Endometrial microvascular endothelial cells (primary cell): ENCODE results near the gene TRIM29. TPM values are rescaled to one million over a fixed set of nuclear protein-coding genes. Genes with fewer than 3 reads are reported as not detected.
"Not testable (repeated sequence)": the region's sequence is repeated elsewhere in the genome, so short reads cannot be mapped to it uniquely, and the experiment has no call there.

ENCODE experiments used
- in situ Hi-C: cut with HindIII; loops from 2 replicates; pipeline ENCODE4 v1.10.0; 2017; ENCODE audit warnings: low sequenced_read_pairs, low pct_unique_long_range_greater_than_20kb; ENCODE audit errors: inconsistent ontology term
- total RNA-seq: library from RNA; depleted of rRNA; stranded (reverse); fragments of >200 nt; gene quantifications from one replicate; pipeline ENCODE4 v1.2.3, GENCODE V29; 2015; ENCODE audit errors: inconsistent ontology term

The TRIM29 gene
- total RNA-seq, 1 donor from 2014 or later: not detected

DNA sequence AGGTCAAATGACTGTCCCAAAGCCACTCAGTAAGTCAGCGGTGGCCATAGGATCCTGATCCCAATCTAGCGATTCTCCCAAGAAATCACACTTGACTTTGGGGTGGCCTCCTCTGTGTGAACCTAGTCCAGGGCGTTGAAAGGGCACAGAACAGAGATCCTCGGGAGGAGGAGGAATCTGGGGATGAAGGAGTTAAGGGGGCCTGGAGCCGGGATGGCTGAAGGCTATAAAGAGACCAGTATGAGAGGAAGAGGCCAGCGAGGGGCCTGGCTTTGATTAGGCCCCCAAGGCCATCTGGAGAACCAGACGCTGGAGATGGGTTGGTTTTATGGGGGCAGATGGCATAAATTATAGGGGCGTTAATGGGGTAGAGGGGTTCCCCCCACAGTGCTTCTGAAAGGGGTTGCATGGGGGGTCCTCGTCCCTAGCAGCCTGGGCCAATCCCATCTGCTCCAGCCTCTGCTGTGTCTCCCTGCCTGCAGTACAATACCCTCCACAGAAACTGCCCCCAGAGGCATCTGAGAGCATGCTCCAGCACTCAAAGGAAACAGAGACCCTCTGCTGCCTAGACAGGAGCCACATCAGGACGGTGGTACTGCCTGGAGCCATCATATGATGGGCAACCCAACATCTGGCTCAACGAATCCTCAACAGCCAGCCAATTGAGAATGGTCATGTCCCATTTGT lies 35.2 kb upstream of the TRIM29 start:
- in situ Hi-C loops: no loop called here

DNA sequence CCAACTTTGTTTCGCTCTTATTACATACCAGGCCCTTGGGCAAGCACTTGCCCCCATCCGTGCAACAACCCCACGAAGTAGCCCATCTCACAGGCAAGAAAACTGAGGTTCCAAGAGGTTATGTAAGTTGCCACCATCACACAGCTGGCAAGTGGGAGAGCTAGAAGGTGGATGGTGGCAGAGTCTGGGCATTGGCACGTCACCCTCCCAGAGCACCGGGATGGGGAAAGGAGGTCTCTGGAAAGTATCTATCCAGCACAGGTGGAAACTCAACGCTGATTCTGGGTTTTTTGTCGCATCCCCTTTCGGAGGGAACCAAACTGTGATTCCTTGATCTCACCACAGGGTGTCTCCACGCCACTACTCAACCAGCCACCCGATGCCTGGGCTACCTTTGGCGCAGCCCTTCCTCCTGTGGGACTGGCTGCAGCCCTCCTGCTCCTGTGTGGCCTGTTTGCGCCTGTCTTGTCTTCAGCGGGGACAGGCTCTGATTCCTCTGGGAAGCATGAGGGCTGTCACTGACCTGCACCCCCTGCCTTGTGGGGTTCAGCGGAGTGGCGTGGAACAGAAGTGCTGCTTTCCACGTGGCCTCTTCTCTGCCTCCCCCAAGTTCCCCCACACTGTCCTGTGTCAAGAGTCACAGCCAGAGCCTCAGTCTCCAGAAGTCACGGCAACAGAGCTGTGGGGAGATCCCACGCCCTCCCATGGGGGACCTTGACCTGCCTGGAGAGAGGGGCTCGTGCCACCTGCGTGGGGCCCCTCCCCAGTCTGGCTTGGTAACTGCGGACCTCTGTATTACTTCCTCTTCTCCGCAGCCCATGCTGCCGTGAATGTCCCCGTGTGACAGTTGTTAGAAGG lies 34.4 kb upstream of the TRIM29 start:
- in situ Hi-C loops: no loop called here

DNA sequence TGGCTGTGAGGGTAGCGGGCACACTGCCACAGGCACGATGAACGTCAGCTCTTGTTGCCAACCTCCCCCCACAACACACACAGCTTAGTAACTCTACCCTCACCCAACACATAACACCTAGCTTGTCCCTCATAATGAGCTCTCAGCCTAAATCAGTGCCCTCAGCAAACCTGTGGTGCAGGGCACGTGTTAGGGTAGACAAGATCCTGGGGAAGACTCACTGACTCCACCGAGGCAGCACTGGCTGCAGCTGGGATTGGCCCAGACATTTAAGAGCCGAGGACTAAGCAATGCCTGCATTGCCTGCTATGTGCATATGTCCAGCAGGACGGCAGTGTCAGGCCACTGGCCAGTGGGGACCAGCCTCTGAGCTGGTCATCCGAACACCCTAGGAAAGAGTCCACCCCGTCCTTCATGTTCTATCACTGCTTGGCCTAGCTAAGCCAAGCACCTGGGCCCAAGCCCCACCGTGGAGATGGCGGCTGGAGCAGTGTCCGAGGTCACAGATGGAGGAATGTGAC lies 32.9 kb upstream of the TRIM29 start:
- in situ Hi-C loops: no loop called here

DNA sequence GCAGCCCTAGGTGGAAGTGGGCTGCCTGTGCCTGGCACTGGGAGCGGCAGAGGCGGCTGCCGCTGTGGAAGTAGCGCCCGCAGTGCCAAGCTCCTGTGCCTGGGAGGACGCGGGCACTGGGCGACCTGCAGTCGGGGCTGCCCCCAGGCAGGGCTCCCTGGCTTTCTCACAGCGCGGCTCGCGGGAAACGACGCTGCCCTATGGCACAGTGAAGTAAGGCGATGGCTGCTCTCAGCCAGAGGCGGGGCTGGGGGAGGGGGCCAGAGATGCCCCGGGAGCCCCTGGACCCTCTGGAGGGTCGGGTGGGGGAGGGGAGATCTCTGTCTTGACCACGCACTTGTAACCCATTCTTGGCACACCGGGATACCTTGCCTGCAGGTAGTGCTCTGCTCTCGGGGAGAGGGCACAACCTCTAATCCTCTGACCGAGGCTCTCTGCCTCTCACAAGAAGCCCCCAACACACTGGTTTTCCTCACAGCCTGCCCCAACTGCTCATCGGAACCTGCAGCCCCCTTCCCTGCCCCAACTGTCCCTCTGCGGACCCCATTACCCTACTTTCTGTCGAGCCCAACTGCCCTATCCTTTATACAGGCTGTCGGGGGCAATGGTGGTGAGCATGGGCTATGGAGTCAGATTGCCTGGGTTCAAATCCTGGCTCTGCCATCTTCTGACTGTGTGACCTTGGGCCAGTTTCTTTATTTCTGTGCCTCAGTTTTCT lies 32.2 kb upstream of the TRIM29 start:
- in situ Hi-C loops: no loop called here

DNA sequence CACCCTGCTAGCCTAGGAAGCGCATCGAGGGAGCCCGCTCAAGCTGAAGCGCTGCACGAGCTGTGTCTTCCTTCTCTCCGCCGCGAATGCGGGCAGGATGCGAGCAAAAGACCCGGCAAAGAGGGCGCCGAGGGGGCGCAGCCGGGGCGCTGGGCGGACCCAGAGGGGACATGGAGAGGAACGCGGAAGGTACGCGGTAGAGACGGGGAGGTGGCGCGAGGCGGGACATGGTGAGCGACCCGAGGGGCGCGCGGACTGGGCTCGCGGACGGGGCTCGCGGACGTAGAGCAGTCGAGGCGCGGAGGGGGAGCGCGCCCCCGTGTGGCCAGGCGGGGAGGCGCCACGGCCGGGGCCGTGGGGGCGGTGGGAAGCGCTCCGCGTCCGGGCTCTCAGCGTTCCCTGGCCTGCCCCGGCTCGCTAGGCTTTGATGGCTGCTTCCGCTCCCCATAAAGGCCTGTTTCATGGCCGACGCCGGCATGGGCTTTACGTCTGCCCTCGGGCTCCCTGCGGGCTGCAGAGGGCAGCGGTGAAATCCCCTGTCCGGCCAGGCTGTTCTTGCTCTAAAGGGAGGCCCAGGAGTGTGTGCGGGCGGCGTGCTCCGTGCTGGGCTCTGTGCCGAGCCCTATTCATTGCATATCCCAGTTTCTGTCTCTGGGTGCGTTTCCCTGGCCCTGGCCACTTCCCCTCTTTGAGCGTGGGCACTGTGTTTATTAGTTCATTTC lies 31.2 kb upstream of the TRIM29 start:
- in situ Hi-C loops: no loop called here

DNA sequence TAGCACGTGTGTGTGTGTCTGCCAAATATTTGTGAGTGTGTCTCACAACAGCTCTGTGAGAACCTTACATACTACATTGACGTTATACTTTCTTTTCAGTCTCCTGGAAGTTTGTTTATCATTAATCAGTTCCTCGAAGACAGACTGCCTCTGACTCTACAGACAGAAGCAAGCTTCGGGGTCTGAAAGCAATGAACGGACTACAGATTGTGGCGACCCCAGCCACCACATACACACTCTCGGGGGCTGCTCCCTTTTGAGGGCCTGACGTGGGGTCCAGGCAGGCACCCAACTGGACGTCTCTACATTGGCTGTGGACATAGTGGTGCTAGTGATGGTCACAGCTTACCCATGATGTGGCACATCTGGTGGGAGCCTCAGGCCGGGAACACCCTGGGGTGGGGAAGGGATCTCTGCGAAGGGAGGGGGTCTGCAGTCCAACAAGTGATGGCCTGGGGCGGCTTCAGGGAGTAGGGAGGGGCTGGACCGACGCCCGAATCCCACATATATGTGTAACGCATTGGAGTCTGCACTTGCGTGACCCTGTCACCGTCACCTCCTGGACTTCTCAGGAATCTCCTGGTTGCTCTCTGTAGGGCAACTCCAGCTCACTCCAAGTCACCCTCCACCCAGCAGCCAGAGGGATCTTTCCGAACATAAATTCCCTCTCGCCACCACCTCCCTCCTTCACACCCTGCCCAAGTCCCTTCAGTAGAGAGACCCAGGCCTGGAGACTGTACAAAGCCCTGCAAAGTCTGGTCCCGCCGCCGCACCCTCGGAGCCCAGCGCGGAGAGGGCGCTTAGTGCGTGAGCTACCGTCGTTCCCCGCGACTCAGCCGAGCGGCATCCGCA lies 30.4 kb upstream of the TRIM29 start:
- in situ Hi-C loops: no loop called here

DNA sequence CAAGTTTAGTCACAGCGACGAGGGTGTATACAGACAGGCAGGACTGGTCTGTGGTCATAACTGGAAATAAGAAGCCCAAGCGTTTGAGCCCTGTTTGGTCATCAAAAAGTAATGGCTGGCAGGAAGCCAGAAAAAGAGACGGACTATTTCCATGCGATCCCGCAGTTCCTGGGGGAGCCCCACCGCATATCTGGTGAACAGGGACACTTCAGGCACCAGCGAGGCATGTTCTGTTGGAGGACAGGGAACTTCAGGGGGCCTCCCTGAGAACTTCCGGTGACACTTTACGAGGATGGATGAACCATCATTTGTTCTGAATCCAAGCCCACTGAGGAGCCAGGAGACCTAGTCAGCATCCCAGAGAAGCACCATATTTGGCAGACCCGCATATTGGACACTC lies 29.7 kb upstream of the TRIM29 start:
- in situ Hi-C loops: no loop called here

DNA sequence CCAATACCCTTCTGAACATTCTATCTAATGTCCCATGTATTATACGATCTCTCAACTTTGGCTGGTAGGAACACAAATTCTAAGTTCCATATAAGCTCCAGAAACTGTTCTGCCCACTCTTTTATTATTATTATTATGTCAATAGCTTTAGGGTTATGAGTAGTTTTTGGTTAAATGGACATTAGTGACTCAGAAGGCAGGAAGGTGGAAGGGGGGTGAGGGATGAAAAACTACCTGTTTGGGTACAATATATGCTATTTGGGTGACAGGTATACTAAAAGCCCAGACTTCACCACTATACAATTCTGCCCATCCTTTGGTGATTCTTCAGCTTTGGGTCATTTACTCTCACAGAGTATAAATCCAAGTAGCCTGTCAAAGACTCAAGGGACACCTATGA lies 22.5 kb upstream of the TRIM29 start:
- in situ Hi-C loops: no loop called here

DNA sequence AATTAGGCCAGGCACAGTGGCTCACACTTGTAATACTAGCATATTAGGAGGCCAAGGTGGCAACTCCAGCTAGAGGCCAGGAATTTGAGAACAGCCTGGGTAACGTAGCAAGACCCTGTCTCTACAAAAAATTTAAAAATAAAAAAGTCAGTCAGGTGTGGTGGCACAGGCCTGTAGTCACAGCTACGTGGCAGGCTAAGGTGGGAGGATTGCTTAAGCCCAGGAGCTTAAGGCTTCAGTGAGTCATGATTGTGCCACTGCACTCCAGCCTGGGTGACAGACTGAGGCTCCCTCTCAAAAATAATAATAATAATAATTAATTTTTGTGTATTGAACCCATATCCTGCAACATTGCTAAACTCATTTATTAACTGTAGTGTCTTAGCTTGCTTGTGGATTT lies 15.3 kb upstream of the TRIM29 start:
- in situ Hi-C loops: no loop called here

DNA sequence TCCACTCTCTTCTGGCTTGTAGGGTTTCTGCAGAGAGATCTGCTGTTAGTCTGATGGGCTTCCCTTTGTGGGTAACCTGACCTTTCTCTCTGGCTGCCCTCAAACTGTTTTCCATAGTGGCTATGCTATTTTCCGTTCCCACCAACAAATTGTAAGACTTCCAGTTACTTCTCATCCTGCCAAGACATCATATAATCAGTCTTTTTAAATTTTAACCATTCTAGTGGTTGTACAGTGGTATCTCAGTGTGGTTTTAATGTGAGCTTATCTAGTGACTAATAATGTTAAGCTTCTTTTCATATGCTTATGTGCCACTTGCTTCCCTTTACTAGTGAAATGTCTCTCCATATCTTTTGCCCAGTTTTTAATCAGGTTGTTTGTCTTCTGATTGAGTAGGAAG lies 13.6 kb upstream of the TRIM29 start:
- in situ Hi-C loops: no loop called here

DNA sequence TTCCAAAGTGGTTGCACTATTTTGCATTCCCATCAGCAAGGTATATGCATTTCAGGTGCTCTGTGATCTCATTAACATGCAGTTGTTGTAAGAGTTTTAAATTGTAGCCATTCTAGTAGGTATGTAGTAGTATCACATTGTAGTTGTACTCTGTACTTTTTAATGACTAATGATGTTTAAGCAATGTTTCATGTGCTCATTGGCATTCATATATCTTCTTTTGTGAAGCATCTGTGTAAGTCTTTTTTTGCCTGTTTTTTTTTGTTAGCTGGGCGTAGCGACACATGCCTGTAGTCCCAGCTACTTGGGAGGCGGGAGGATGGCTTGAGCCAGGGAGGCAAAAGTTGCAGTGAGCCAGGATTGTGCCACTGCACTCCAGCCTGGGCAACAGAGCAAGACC lies 11.3 kb upstream of the TRIM29 start:
- in situ Hi-C loops: no loop called here

DNA sequence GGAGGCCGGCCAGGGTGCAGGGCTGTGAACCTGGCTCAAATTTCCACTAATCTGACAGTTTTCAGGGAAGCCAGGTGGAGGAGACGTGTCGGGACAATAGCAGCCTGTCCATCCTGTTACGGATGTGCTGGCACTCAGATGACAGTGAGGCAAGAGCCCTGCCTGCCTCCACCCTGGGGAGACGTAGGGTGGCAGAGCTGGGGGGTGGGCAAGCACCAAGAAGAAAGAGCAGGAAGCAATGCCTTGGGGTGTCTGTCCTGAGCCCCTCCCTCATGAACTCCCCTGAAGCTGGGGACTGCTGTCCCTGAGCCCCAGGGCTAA lies 10.0 kb upstream of the TRIM29 start:
- in situ Hi-C loops: no loop called here

DNA sequence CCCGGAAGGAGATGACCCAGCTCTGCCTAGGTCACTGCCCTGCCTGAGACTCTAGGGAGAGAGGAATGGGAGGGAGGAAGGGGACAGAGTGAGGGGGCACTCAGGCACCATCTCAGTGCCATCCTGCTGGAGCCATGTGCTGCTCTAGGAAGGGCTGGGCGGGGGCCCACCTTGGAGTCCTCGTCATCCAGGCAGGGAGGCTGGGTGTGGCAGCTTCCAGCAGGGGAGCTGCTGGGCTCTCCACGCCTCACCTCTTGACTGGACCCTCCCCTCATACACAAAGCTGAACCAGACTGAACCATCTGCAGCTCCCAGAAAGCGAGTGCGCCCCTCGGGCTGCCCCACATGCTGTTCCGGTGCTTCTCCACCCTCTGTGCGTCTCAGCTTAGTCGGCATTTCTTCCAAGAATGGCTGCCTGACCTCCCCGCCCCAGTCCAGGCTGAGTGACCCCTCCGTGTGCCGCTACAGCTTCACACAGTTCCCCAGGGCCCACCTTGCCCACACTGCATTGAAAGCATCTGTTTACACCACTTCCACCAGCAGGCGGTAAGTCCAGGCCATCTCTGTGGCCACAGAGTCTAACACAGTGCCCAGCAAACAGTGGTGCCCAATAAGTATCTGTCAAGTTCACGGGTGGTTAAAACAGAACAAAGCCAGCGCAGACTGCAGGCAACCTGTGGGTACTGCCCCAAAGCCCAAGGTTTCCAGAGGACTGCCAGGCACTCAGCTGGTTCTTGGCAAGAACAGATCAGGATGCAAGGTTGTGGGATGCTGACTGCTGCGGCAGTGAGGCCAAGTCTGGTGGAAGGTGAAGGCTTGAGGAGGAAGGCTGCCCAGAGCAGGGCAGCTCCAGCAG lies 9.4 kb upstream of the TRIM29 start:
- in situ Hi-C loops: no loop called here

DNA sequence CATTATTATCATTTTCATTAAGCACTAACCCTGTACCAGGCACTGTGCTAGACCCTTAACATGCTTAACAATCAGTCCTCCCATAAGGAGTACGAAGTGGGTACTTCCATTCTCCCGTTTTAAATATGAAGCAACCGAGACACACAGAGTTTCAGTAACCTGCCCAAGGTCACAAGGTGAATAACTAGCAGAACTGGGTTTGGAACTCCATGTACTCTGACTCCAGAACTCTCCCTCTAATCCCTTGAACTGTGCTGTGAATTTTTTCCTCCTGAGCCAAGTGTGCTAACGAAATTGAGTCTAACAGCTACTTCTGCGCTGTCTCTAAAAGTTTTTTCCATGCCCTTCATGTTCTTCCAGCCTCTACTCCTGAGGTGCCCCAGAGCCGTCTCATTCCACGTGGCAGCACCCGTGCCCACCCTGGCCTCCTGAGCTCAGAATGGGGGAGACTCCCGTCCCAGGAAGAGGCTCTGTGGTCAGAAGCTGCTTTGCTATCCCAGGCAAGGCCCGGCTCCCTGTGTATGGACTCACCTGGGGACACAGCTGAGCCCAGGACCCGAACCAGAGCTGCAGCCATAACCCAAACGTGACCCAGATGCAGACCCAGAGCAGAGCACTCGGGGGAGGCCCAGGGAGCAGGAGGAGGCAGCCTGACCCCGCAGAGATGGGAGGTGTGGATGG lies 8.6 kb upstream of the TRIM29 start:
- in situ Hi-C loops: no loop called here

DNA sequence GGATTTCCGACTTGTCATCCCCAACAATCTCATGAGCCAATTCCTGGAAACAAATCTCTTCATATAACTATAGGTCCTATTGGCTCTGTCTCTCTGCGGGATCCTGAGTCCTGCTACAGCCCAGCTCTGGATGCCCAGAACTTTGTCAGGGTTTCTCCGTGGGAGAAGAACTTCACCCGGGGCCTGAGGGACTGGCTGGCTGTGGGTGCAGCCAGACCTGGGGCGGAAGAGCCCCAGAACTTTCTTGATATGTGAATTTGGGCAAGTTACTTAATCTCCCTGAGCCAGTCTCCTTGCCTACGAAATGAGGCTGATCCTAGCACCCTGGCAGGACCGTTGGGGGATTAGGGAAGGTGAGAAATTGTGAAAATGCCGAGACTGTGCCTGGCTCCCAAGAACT lies 6.6 kb upstream of the TRIM29 start:
- in situ Hi-C loops: no loop called here

DNA sequence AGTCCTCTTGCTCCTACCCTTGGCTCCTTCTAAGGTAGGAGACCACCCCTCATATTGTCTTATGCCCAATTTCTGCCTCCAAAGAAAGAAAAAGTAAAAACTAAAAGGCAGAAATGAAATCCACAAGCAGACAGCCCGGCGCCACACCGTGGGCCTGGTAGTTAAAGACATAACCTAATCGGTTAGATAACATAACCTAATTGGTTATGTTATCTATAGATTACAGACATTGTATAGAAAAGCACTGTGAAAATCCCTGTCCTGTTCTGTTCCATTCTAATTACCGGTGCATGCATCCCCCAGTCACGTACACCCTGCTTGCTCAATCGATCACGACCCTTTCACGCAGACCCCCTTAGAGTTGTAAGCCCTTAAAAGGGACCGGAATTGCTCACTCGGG lies 5.6 kb upstream of the TRIM29 start:
- in situ Hi-C loops: not testable (repeated sequence)
